GM12872 (cell line): ENCODE results near the gene PBX4.
A peak's percentile ranks its signal among the peaks of the same experiment; 100 is the strongest.

Source experiments
- TF ChIP-seq, protein P1 (sequence below): IDR thresholded peaks from 3 replicates; pipeline ENCODE4 v1.5.1; 2011; ENCODE audit warnings: low read depth, mild to moderate bottlenecking, low read length, moderate library complexity; ENCODE audit not compliant: insufficient read depth

Gene PBX4

DNA sequence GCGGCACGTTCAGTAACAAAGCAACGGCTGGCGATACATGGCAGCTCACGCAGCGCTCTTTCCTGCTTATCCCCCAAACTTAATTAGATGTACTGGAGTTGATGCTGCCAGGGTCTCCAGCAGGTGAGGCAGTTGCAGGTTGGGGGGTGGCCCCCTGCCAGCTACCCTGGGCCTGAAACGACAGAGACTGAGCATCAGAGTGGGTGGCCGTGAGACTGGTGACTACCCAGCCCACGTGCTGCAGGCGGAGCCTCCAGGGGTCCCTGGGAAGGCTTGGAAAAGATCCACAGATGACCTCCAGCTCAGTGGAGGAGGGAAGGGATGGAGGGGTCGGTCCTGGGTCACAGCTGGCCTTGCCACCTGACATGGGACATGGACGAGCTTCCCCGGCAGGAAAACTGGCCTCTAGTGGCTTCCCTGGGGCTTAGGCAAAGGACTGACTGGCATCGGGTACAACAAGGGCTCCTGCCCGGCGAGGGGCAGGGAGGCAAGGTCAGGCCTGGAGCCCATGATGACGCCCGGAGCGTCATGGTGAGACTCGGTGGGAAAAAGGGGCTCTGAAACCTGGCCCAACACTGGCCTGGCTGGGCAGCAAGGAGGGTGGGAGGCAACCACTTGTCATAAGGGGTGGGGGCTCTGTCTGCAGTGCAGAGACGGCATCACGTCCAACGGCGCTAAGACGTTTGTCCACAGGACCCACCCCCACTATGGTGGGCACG lies 56.4 kb downstream of the PBX4 start:
- TF ChIP-seq, protein P1, sequence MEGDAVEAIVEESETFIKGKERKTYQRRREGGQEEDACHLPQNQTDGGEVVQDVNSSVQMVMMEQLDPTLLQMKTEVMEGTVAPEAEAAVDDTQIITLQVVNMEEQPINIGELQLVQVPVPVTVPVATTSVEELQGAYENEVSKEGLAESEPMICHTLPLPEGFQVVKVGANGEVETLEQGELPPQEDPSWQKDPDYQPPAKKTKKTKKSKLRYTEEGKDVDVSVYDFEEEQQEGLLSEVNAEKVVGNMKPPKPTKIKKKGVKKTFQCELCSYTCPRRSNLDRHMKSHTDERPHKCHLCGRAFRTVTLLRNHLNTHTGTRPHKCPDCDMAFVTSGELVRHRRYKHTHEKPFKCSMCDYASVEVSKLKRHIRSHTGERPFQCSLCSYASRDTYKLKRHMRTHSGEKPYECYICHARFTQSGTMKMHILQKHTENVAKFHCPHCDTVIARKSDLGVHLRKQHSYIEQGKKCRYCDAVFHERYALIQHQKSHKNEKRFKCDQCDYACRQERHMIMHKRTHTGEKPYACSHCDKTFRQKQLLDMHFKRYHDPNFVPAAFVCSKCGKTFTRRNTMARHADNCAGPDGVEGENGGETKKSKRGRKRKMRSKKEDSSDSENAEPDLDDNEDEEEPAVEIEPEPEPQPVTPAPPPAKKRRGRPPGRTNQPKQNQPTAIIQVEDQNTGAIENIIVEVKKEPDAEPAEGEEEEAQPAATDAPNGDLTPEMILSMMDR, result no peak

DNA sequence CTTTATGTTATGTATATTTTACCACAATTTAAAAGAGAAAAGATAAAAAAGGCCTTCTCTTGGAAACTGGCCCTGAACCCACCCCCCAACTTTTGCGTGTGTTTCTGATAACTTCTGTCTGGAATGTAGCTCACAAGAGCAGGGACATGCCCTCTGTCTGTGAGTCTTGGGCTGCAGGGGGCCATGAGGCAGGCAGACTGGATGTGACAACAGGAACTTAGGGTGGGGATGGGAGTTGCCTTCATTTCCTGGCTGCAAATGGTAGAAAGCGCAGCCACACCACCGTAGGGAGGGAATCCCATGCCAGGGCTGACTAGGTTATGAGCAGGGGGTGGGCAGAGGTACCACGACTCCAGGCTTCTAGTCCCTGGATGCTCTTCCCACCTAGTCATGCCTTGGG lies 58.6 kb downstream of the PBX4 start:
- TF ChIP-seq, protein P1, result no peak

DNA sequence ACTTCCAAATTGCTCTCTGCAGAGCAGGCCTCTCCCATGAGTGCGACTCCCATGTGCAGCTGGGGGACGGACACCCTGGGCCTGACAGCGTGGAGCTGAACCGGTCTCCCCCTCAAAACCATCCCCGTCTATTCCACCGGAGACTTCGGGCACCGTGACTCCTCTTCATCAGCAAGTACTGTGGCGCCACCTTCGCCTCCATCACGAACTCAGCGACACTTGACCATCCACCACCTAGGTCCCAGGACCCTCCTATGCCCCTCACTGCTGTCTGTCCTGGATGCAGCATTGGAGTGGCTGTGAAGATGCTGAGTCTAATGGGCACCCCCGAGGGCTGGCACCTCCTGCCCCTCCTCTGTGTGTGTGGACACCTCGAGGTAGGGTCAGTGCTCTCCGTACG lies 59.9 kb downstream of the PBX4 start:
- TF ChIP-seq, protein P1, result no peak

DNA sequence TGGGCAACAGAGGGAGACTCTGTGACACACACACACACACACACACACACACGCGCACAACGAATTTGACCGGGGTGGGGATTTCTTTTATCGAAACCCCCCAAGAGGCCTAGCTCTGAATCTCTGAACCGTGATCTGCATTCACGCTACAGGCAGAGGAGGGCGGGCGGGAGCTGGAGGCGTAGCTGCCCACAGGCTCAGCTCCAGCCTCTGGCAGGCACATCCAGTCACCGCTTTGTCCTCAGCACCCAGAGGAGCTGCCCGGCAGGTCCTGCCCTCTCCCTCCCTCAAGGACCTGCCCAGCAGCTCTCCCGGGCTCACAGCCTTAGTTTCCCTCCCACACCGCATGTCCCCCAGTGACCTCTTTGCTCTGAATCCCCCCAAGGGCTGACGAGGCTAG lies 60.4 kb downstream of the PBX4 start:
- TF ChIP-seq, protein P1, result no peak

DNA sequence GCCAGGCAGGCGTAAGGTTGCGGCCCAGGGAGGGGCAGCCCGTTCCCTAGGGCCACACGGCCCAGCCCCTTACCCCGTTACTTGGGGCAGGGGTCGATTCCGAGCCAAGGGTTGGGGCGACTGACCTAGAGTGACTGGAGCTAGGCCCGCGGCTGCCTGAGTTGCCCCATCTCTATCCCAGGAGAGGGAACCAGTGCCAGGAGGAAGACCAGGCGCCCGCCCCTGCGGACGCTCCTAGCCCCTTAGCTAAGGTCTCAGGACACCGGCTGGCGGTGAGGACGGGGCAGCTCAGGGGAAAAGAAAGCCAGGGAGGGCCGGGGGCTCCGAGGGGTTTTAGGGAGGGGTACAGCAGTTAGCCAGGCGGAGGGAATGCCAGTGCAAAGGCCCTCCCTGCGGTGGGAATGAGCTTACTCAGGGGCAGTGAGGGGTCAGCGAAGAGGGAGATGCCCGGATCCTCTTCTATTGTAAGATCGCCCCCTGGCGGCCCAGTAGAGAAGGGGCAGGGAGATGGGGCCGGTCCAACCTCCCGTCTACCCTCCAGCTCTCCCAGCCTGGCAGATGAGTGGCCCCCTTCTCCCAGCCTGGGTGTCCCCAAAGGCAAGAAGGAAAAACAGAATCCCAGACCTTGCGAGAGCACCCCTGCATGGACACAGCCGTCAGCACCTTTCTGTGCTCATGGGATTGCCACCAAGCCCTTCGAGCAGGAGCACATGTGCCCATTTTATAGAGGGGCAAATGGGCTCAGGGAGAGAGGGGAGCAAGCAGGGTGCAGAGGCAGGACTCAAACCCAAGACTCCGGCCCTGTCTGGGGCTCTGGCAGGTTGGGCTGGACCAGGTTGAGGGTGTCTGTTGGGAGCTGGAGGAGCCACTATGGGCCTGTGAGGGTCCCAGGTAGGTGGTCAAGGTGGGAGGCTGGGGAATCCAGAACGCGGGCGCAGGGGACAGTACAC lies 64.1 kb downstream of the PBX4 start:
- TF ChIP-seq, protein P1, result peak; percentile 90

DNA sequence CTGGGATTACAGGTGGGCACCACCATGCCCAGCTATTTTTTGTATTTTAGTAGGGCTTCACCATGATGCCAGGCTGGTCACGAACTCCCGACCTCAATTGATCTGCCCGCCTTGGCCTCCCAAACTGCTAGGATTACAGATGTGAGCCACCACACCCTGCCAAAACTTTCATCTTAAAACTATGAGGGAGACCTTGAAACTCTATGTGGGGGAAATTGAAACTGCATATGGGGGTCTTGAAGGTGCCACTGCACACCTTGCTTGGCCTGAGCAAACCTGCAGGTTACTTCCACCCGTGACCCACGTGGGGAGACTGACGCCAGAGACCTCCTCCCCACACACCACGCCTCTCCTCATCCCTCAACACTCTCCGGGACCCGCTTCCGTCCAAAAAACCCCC lies 64.8 kb downstream of the PBX4 start:
- TF ChIP-seq, protein P1, result no peak

DNA sequence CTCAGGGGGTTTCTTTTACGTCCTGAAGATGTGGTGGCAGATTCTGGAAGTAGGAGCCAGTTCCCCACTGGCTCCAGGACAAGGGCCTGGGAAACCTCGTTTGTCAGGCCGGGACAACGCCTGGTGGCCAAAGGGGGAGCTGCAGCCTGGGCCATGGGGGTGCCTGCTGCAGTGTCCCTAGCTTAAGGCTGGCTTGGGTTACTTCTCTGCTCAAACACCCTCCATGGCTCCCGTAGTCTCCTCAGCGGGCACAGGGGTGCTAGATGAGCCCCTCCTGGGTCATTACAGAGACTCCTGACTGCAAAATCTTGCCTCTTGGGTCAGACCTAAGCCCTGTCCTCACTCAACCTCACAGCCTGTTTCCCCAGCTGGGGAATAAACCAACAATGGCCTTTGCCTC lies 65.7 kb downstream of the PBX4 start:
- TF ChIP-seq, protein P1, result peak; percentile 83
